ENCODE results near the gene DYSF.

Gene DYSF

GRCh38 chr2:71725836-71726235 lies 272.5 kb downstream of the DYSF start:
- TF ChIP-seq CTCF (IDR thresholded peaks at IDR 0.05): no peak
- H3K27me3 ChIP-seq: peaks cover 48% of the 10 kb centered on the region
- H3K4me1 ChIP-seq (ENCODE audit: control insufficient read depth in 1 of 2, insufficient read depth in 1 of 2, low read depth in 1 of 2, low read length in 1 of 2): no peaks in the 10 kb centered on the region
- no peaks in the 10 kb centered on the region for H3K36me3 ChIP-seq
- no peak overlapping the region for H3K4me3 ChIP-seq (ENCODE audit: low read depth in 1 of 2, low read length in 1 of 2)
- H3K9me3 ChIP-seq: no peaks in the 10 kb centered on the region
- no peak overlapping the region for H3K27ac ChIP-seq

- H3K4me3 ChIP-seq (ENCODE audit: low read depth in 1 of 2, low read length in 1 of 2): no peak overlapping the region
- TF ChIP-seq CTCF (IDR thresholded peaks at IDR 0.05): no peak
- no peak overlapping the region for H3K27ac ChIP-seq
- no peaks in the 10 kb centered on the region for H3K4me1 ChIP-seq (ENCODE audit: control insufficient read depth in 1 of 2, insufficient read depth in 1 of 2, low read depth in 1 of 2, low read length in 1 of 2)
- H3K27me3 ChIP-seq: peaks cover 35% of the 10 kb centered on the region
- H3K9me3 ChIP-seq: no peaks in the 10 kb centered on the region
- no peaks in the 10 kb centered on the region for H3K36me3 ChIP-seq
These were observed 274.2 kb downstream of the DYSF start for GRCh38 chr2:71727562-71727961.

GRCh38 chr2:71728036-71728435 lies 274.7 kb downstream of the DYSF start:
- H3K4me3 ChIP-seq (ENCODE audit: low read depth in 1 of 2, low read length in 1 of 2): no peak overlapping the region
- H3K4me1 ChIP-seq (ENCODE audit: control insufficient read depth in 1 of 2, insufficient read depth in 1 of 2, low read depth in 1 of 2, low read length in 1 of 2): no peaks in the 10 kb centered on the region
- H3K9me3 ChIP-seq: no peaks in the 10 kb centered on the region
- H3K36me3 ChIP-seq: no peaks in the 10 kb centered on the region
- peaks cover 32% of the 10 kb centered on the region for H3K27me3 ChIP-seq
- no peak for TF ChIP-seq CTCF (IDR thresholded peaks at IDR 0.05)
- H3K27ac ChIP-seq: no peak overlapping the region

- Histone ChIP-seq H3K27me3 (peaks cover 28% of the 10 kb centered on the region), H3K36me3 (no peaks in the 10 kb centered on the region), H3K4me1 (ENCODE audit: control insufficient read depth in 1 of 2, insufficient read depth in 1 of 2, low read depth in 1 of 2, low read length in 1 of 2) (no peaks in the 10 kb centered on the region), H3K4me3 (ENCODE audit: low read depth in 1 of 2, low read length in 1 of 2) (no peak overlapping the region), H3K9me3 (no peaks in the 10 kb centered on the region), H3K27ac (no peak overlapping the region)
- no peak for TF ChIP-seq CTCF (IDR thresholded peaks at IDR 0.05)
These were observed 277.5 kb downstream of the DYSF start for GRCh38 chr2:71730785-71731383.

- Histone ChIP-seq H3K36me3 (no peaks in the 10 kb centered on the region), H3K4me1 (ENCODE audit: control insufficient read depth in 1 of 2, insufficient read depth in 1 of 2, low read depth in 1 of 2, low read length in 1 of 2) (no peaks in the 10 kb centered on the region), H3K27ac (no peak overlapping the region), H3K27me3 (peaks cover 12% of the 10 kb centered on the region), H3K9me3 (no peaks in the 10 kb centered on the region), H3K4me3 (ENCODE audit: low read depth in 1 of 2, low read length in 1 of 2) (no peak overlapping the region)
- no peak for TF ChIP-seq CTCF (IDR thresholded peaks at IDR 0.05)
These were observed 281.3 kb downstream of the DYSF start for GRCh38 chr2:71734620-71735019.

- no peak for TF ChIP-seq CTCF (IDR thresholded peaks at IDR 0.05)
- H3K4me1 ChIP-seq (ENCODE audit: control insufficient read depth in 1 of 2, insufficient read depth in 1 of 2, low read depth in 1 of 2, low read length in 1 of 2): no peaks in the 10 kb centered on the region
These were observed 282.3 kb downstream of the DYSF start for GRCh38 chr2:71735676-71736075.

More at GRCh38 chr2:71735676-71736075, 282.3 kb downstream of the DYSF start:
- Histone ChIP-seq H3K27me3 (peaks cover 19% of the 10 kb centered on the region), H3K36me3 (no peaks in the 10 kb centered on the region), H3K27ac (no peak overlapping the region), H3K9me3 (no peaks in the 10 kb centered on the region), H3K4me3 (ENCODE audit: low read depth in 1 of 2, low read length in 1 of 2) (no peak overlapping the region)
